ENCODE data around the gene OSBPL1A.

DNA sequence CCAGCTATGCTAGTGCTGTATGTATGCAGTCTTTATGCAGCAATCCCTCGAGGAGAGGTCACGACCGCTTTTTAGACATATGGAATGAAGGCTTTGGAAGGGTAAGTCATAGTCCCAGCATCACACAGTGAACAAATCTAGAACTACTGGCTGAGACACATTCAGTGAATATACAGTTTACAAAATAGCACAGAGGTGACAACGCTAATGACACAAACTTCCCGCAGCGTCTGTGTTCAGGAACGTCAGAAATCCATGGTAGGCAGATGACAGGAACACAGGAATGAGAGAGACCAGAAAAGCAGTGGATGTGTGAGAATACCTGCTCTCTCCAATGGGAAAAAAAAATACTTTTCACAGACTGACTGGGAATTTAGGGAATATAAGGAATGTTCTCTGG, 229.1 kb downstream of the OSBPL1A start:
- TF ChIP-seq, protein P1, sequence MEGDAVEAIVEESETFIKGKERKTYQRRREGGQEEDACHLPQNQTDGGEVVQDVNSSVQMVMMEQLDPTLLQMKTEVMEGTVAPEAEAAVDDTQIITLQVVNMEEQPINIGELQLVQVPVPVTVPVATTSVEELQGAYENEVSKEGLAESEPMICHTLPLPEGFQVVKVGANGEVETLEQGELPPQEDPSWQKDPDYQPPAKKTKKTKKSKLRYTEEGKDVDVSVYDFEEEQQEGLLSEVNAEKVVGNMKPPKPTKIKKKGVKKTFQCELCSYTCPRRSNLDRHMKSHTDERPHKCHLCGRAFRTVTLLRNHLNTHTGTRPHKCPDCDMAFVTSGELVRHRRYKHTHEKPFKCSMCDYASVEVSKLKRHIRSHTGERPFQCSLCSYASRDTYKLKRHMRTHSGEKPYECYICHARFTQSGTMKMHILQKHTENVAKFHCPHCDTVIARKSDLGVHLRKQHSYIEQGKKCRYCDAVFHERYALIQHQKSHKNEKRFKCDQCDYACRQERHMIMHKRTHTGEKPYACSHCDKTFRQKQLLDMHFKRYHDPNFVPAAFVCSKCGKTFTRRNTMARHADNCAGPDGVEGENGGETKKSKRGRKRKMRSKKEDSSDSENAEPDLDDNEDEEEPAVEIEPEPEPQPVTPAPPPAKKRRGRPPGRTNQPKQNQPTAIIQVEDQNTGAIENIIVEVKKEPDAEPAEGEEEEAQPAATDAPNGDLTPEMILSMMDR (IDR thresholded peaks at IDR 0.05) = no peak
- TF ChIP-seq POLR2A (IDR thresholded peaks at IDR 0.05) (no peak), EP300 (IDR thresholded peaks at IDR 0.05) (no peak)

All from suprapubic skin (tissue), 3 donors.